Tibial nerve (tissue), 4 donors: ENCODE measurements around the gene NFASC.

Source experiments
- CTCF ChIP-seq, 5 experiments: fragments of 200-600 bp in 3 of 5; fragments of 450-650 bp in 2 of 5; sonication (generic) in 3 of 5; IDR thresholded peaks; one replicate each; pipeline ENCODE4 v1.5.1; 2016 to 2019; ENCODE audit warnings: antibody characterized with exemption in 5 of 5, mild to moderate bottlenecking in 3 of 5, moderate library complexity in 2 of 5
- EP300 ChIP-seq, 2 donors: sonication (generic); formaldehyde crosslinking; IDR thresholded peaks; one replicate each; pipeline ENCODE4 v1.6.1; 2017; ENCODE audit warnings: antibody characterized with exemption in 2 of 2, mild to moderate bottlenecking in 1 of 2
- POLR2A ChIP-seq, 2 donors: fragments of 450-650 bp; IDR thresholded peaks; one replicate each; pipeline ENCODE4 v1.6.1; 2017; ENCODE audit warnings: antibody characterized with exemption in 2 of 2, mild to moderate bottlenecking in 2 of 2, moderate library complexity in 2 of 2

- TF ChIP-seq CTCF (IDR thresholded peaks at IDR 0.05) = no peak
- TF ChIP-seq POLR2A (IDR thresholded peaks at IDR 0.05) = no peak
- no peak for TF ChIP-seq EP300 (IDR thresholded peaks at IDR 0.05)
Observed at GRCh38 chr1:204846546-204846945, 24.1 kb upstream of the NFASC start.
